A549 treated with RU486 at 1 μM for 4 hours (cell line): ENCODE results near the gene ARPC5L. TPM values are rescaled to one million over a fixed set of nuclear protein-coding genes. Genes with fewer than 3 reads are reported as not detected.

Experiments
- total RNA-seq: library from RNA; stranded (reverse); fragments of 200-300 nt; extraction: Qiagen RNA extraction; gene quantifications from 5 replicates; pipeline ENCODE4 v1.2.3, GENCODE V29; 2022; ENCODE audit warnings: low read depth

Gene ARPC5L
- total RNA-seq, result 62.7 to 78.3 TPM (median 74.8 TPM) in 5 replicates

GRCh38 chr9:124861342-124862229, at the start of gene ARPC5L, which contains the start of gene RPL35:
Gene ARPC5L (plus strand): TSS chr9:124862130. CDS start chr9:124869291, 7,161 bp downstream.
Gene RPL35 (minus strand): TSS chr9:124861957. CDS start chr9:124861912, 45 bp downstream.

GRCh38 chr9:124852829-124853531, 8.9 kb upstream of the ARPC5L start, which contains the start of gene WDR38:
Gene WDR38 (plus strand): TSS chr9:124853460. CDS start chr9:124853532, 72 bp downstream.

Other genes starting within 250 kb of the ARPC5L start
- 1.7 to 1.9 TPM (median 1.7 TPM) in 5 replicates for gene NR6A1, start 90.8 kb upstream of the ARPC5L start, total RNA-seq
- gene OLFML2A, start 85.0 kb upstream of the ARPC5L start, total RNA-seq, result 15.3 to 23.0 TPM (median 21.6 TPM) in 5 replicates
- 0.21 to 0.23 TPM in 2 of 5 replicates, not detected in the others for gene WDR38, start 8.7 kb upstream of the ARPC5L start, total RNA-seq
- 2,799 to 3,193 TPM (median 2,947 TPM) in 5 replicates for gene RPL35, start 173 bp upstream of the ARPC5L start, total RNA-seq
- gene GOLGA1, start 79.0 kb downstream of the ARPC5L start, total RNA-seq, result 9.1 to 11.1 TPM (median 10.7 TPM) in 5 replicates